Measurements from ENCODE around the gene ID4. TPM values are rescaled to one million over a fixed set of nuclear protein-coding genes. Genes with fewer than 3 reads are reported as not detected.

The ID4 gene
- total RNA-seq, 2 experiments from 2014 or later, result 1.6 to 2.1 TPM

- Histone ChIP-seq H3K4me3 (ENCODE audit: low read depth, low read length, poor library complexity, severe bottlenecking) (no peak overlapping the region), H3K9me2 (ENCODE audit: insufficient read depth, low read length) (no peaks in the 10 kb centered on the region), H3K79me2 (ENCODE audit: insufficient read depth, low read depth, low read length) (no peaks in the 10 kb centered on the region), H3K27ac (ENCODE audit: low read depth, low read length, poor library complexity, severe bottlenecking) (no peak overlapping the region), H3K9me3 (ENCODE audit: low read length) (no peaks in the 10 kb centered on the region), H3K4me2 (ENCODE audit: low read length) (no peak overlapping the region), H2AFZ (ENCODE audit: low read length) (no peak overlapping the region), H3K36me3 (ENCODE audit: insufficient read depth, low read length) (no peaks in the 10 kb centered on the region), H3K4me1 (ENCODE audit: insufficient read depth, low read length, poor library complexity, severe bottlenecking) (peaks cover 5% of the 10 kb centered on the region), H4K20me1 (ENCODE audit: insufficient read depth, low read length) (no peaks in the 10 kb centered on the region)
- ChIA-PET POLR2A (interaction anchor here (0.9 to 1.0 kb wide), 2 partner anchors 10 to 609 kb away, joined by 3 read pairs; no protein-coding TSS in a partner anchor), CTCF (ENCODE audit: unreplicated experiment) (no interaction called here)
- TF ChIP-seq EZH2phosphoT487 (IDR thresholded peaks at IDR 0.05; ENCODE audit: borderline replicate concordance, low read depth, low read length) (no peak), CTCF (conservative IDR thresholded peaks at IDR 0.05; ENCODE audit: low read length) (no peak)
- intact Hi-C loops (cut with micrococcal nuclease; ENCODE audit: unreplicated experiment), result no loop called here
- no peak for DNase-seq (ENCODE audit: low spot score)
- no TSS peak for BruUV-seq (replicated peaks)
Observed at GRCh38 chr6:19866985-19867627, 29.9 kb downstream of the ID4 start.

- Histone ChIP-seq H3K9me2 (ENCODE audit: insufficient read depth, low read length) (no peaks in the 10 kb centered on the region), H3K4me2 (ENCODE audit: low read length) (no peak overlapping the region), H3K9me3 (ENCODE audit: low read length) (no peaks in the 10 kb centered on the region), H3K4me3 (ENCODE audit: low read depth, low read length, poor library complexity, severe bottlenecking) (no peak overlapping the region), H4K20me1 (ENCODE audit: insufficient read depth, low read length) (no peaks in the 10 kb centered on the region), H3K4me1 (ENCODE audit: insufficient read depth, low read length, poor library complexity, severe bottlenecking) (peaks cover 5% of the 10 kb centered on the region), H3K36me3 (ENCODE audit: insufficient read depth, low read length) (no peaks in the 10 kb centered on the region), H2AFZ (ENCODE audit: low read length) (no peak overlapping the region), H3K79me2 (ENCODE audit: insufficient read depth, low read depth, low read length) (no peaks in the 10 kb centered on the region), H3K27ac (ENCODE audit: low read depth, low read length, poor library complexity, severe bottlenecking) (no peak overlapping the region)
- peak; percentile 66 for DNase-seq (ENCODE audit: low spot score)
- intact Hi-C loops (cut with micrococcal nuclease; ENCODE audit: unreplicated experiment), result no loop called here
- ChIA-PET POLR2A (interaction anchor here (0.5 to 0.6 kb wide), 2 partner anchors 281 to 333 kb away, joined by 3 read pairs; no protein-coding TSS in a partner anchor), CTCF (ENCODE audit: unreplicated experiment) (no interaction called here)
- TF ChIP-seq EZH2phosphoT487 (IDR thresholded peaks at IDR 0.05; ENCODE audit: borderline replicate concordance, low read depth, low read length) (no peak), CTCF (conservative IDR thresholded peaks at IDR 0.05; ENCODE audit: low read length) (peak; percentile 73)
- BruUV-seq (replicated peaks), result no TSS peak
Observed at GRCh38 chr6:19869464-19869863, 32.3 kb downstream of the ID4 start.

DNA sequence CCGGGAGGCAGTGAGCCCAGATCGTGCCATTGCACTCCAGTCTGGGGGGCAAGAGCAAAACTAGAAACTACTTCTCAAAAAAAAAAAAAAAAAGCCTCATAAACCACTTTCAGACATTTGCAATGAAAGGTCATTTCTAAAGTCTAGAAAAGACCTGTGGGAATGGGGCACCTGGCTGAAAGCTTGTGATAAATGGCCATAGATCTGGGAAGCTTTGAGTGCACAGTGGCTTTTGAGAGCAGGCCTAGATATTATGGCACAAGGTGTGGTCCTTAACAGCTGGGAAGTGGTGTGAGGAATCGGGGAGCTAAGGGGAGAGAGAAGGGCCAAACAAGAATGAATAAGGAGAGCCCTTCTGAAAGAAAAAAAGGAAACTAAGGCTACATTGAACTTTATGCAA is 33.2 kb downstream of the ID4 start:
- POLR2A ChIA-PET, result interaction anchor here (0.6 to 1.2 kb wide), 3 partner anchors 26 to 850 kb away, joined by 3 to 4 read pairs (median 3); no protein-coding TSS in a partner anchor
- no peak for DNase-seq (ENCODE audit: low spot score)
- no peak overlapping the region for H2AFZ ChIP-seq (ENCODE audit: low read length)
- H3K9me2 ChIP-seq (ENCODE audit: insufficient read depth, low read length), result no peaks in the 10 kb centered on the region
- intact Hi-C loops (cut with micrococcal nuclease; ENCODE audit: unreplicated experiment), result no loop called here
- H3K4me2 ChIP-seq (ENCODE audit: low read length), result no peak overlapping the region
- no peak for TF ChIP-seq CTCF (conservative IDR thresholded peaks at IDR 0.05; ENCODE audit: low read length)
- H3K4me1 ChIP-seq (ENCODE audit: insufficient read depth, low read length, poor library complexity, severe bottlenecking), result peaks cover 5% of the 10 kb centered on the region
- H3K9me3 ChIP-seq (ENCODE audit: low read length), result no peaks in the 10 kb centered on the region
- no peak overlapping the region for H3K27ac ChIP-seq (ENCODE audit: low read depth, low read length, poor library complexity, severe bottlenecking)
- CTCF ChIA-PET (ENCODE audit: unreplicated experiment), result no interaction called here
- no peaks in the 10 kb centered on the region for H3K36me3 ChIP-seq (ENCODE audit: insufficient read depth, low read length)
- no peaks in the 10 kb centered on the region for H3K79me2 ChIP-seq (ENCODE audit: insufficient read depth, low read depth, low read length)
- no peaks in the 10 kb centered on the region for H4K20me1 ChIP-seq (ENCODE audit: insufficient read depth, low read length)
- BruUV-seq (replicated peaks), result no TSS peak
- H3K4me3 ChIP-seq (ENCODE audit: low read depth, low read length, poor library complexity, severe bottlenecking), result no peak overlapping the region
